Loucy (cell line): ENCODE results near the gene TEX35.

Experiments used
- H2AFZ ChIP-seq: fragments of 200-600 bp; sonication (generic); 2 replicates; pipeline ENCODE4 v1.6.0; 2016; ENCODE audit warnings: antibody characterized with exemption, mild to moderate bottlenecking, low read length, moderate library complexity
- H3F3A ChIP-seq: fragments of 200-600 bp; 2 replicates; pipeline ENCODE4 v1.6.0; 2016; ENCODE audit warnings: antibody characterized with exemption, low read depth, mild to moderate bottlenecking
- H3K27me3 ChIP-seq: fragments of 200-600 bp; sonication (generic); 2 replicates; pipeline ENCODE4 v1.6.1; 2014; ENCODE audit warnings: low read length, mild to moderate bottlenecking; ENCODE audit not compliant: insufficient read depth, poor library complexity, severe bottlenecking
- H3K36me3 ChIP-seq: fragments of 200-600 bp; sonication (generic); 2 replicates; pipeline ENCODE4 v1.6.1; 2016; ENCODE audit warnings: low read length; ENCODE audit not compliant: insufficient read depth
- H3K4me1 ChIP-seq: fragments of 200-600 bp; sonication (generic); 2 replicates; pipeline ENCODE4 v1.5.1; 2014; ENCODE audit warnings: low read length, mild to moderate bottlenecking; ENCODE audit not compliant: insufficient read depth, poor library complexity, severe bottlenecking
- H3K4me2 ChIP-seq: fragments of 200-600 bp; sonication (generic); 2 replicates; pipeline ENCODE4 v1.6.0; 2014; ENCODE audit warnings: antibody characterized with exemption, low read length, low read depth, mild to moderate bottlenecking; ENCODE audit not compliant: poor library complexity, severe bottlenecking
- H3K4me3 ChIP-seq: fragments of 200-600 bp; sonication (generic); 2 replicates; pipeline ENCODE4 v1.5.1; 2014; ENCODE audit warnings: low read length, mild to moderate bottlenecking, mixed read lengths; ENCODE audit not compliant: poor library complexity, severe bottlenecking
- H3K79me2 ChIP-seq: fragments of 200-600 bp; sonication (generic); 2 replicates; pipeline ENCODE4 v1.6.1; 2014; ENCODE audit warnings: low read length; ENCODE audit not compliant: insufficient read depth
- H3K9ac ChIP-seq: fragments of 200-600 bp; sonication (generic); 2 replicates; pipeline ENCODE4 v1.6.0; 2014; ENCODE audit warnings: mild to moderate bottlenecking, low read depth, low read length, moderate library complexity; ENCODE audit not compliant: poor library complexity, severe bottlenecking
- H3K9me2 ChIP-seq: fragments of 200-600 bp; sonication (generic); replicated peaks from 2 replicates; pipeline ENCODE4 v1.6.1; 2016; ENCODE audit warnings: low read depth, low read length, mixed read lengths
- H3K9me3 ChIP-seq: fragments of 200-600 bp; sonication (generic); 2 replicates; pipeline ENCODE4 v1.6.1; 2014; ENCODE audit warnings: mild to moderate bottlenecking, antibody characterized with exemption, low read length, low read depth; ENCODE audit not compliant: insufficient read depth
- H4K20me1 ChIP-seq: fragments of 200-600 bp; sonication (generic); 2 replicates; pipeline ENCODE4 v1.6.0; 2014; ENCODE audit warnings: antibody characterized with exemption, low read length, mild to moderate bottlenecking; ENCODE audit not compliant: insufficient read depth, poor library complexity, severe bottlenecking
- CTCF ChIP-seq: fragments of 200-600 bp; sonication (generic); conservative IDR thresholded peaks from 2 replicates; pipeline ENCODE4 v1.5.1; 2014; ENCODE audit warnings: mild to moderate bottlenecking, antibody characterized with exemption, low read length
- EZH2phosphoT487 ChIP-seq: fragments of 200-600 bp; IDR thresholded peaks from 2 replicates; pipeline ENCODE4 v1.6.1; 2018; ENCODE audit warnings: antibody characterized with exemption, mild to moderate bottlenecking, moderate library complexity, borderline replicate concordance

Gene TEX35

GRCh38 chr1:178504286-178504685 lies 8.6 kb upstream of the TEX35 start:
- Histone ChIP-seq H2AFZ (no peak overlapping the region), H3K9me2 (no peaks in the 10 kb centered on the region), H3K36me3 (no peaks in the 10 kb centered on the region), H3K27me3 (no peaks in the 10 kb centered on the region), H4K20me1 (no peaks in the 10 kb centered on the region), H3F3A (no peaks in the 10 kb centered on the region), H3K79me2 (no peaks in the 10 kb centered on the region), H3K9me3 (no peaks in the 10 kb centered on the region), H3K4me3 (no peak overlapping the region), H3K4me1 (no peaks in the 10 kb centered on the region), H3K9ac (no peak overlapping the region), H3K4me2 (no peak overlapping the region)
- TF ChIP-seq CTCF (no peak), EZH2phosphoT487 (no peak)

DNA sequence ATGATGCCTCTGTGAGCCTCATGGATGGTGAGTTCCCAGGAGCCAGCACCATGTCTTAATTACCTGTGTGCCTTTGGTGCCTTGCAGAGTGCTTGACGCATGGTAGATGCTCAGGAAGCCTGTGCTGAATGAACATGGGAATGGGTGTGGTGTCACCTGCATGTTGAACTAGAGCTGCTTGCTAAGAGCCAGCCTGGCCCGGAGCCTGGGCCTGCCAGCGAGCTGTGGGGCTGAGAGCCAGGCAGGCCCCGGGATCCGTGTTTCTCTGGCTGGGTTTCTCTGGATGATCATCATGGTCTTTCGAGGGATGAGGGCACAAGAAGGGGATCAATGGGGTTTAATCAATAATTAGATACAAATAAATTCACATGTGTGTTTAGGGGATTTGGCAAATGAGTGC lies 6.7 kb upstream of the TEX35 start:
- peak overlapping the region; percentile 28; the same call in 1 of the 2 replicates for H2AFZ ChIP-seq
- H3F3A ChIP-seq, result no peaks in the 10 kb centered on the region
- H3K9ac ChIP-seq, result no peak overlapping the region
- H3K4me2 ChIP-seq, result no peak overlapping the region
- TF ChIP-seq EZH2phosphoT487 (no peak), CTCF (no peak)
- H3K36me3 ChIP-seq, result no peaks in the 10 kb centered on the region
- H3K79me2 ChIP-seq, result no peaks in the 10 kb centered on the region
- no peaks in the 10 kb centered on the region for H3K27me3 ChIP-seq
- no peaks in the 10 kb centered on the region for H3K9me2 ChIP-seq
- H3K4me1 ChIP-seq, result no peaks in the 10 kb centered on the region
- no peak overlapping the region for H3K4me3 ChIP-seq
- no peaks in the 10 kb centered on the region for H4K20me1 ChIP-seq
- no peaks in the 10 kb centered on the region for H3K9me3 ChIP-seq

GRCh38 chr1:178506669-178507068 lies 6.2 kb upstream of the TEX35 start:
- no peaks in the 10 kb centered on the region for H3F3A ChIP-seq
- no peaks in the 10 kb centered on the region for H3K27me3 ChIP-seq
- H3K4me2 ChIP-seq, result no peak overlapping the region
- no peaks in the 10 kb centered on the region for H3K36me3 ChIP-seq
- no peaks in the 10 kb centered on the region for H3K9me3 ChIP-seq
- H3K9me2 ChIP-seq, result no peaks in the 10 kb centered on the region
- no peak overlapping the region for H3K4me3 ChIP-seq
- no peaks in the 10 kb centered on the region for H3K4me1 ChIP-seq
- H3K9ac ChIP-seq, result no peak overlapping the region
- H2AFZ ChIP-seq, result peak overlapping the region; percentile 28; the same call in 1 of the 2 replicates
- TF ChIP-seq EZH2phosphoT487 (no peak), CTCF (no peak)
- H3K79me2 ChIP-seq, result no peaks in the 10 kb centered on the region
- H4K20me1 ChIP-seq, result no peaks in the 10 kb centered on the region
